Body of pancreas (tissue), 4 donors: ENCODE measurements around the gene CAV1. TPM values are rescaled to one million over a fixed set of nuclear protein-coding genes. Genes with fewer than 3 reads are reported as not detected.

Source experiments
- ATAC-seq: fragments of 150-250 bp; one replicate; pipeline ENCODE4 v1.9.1; 2016
- DNase-seq, 4 donors: peaks; one replicate each; pipeline ENCODE4 v3.0.0-alpha.2; 2019
- H3K27ac ChIP-seq, 4 donors: fragments of 200-600 bp; sonication (generic); 1 replicate in 3 of 4; 2 replicates in 1 of 4; pipeline versions ENCODE4 v1.5.1 to v1.6.1; 2016 to 2019; ENCODE audit warnings: mild to moderate bottlenecking in 1 of 4, mixed read lengths in 1 of 4, moderate library complexity in 1 of 4
- H3K27me3 ChIP-seq, 2 donors: fragments of 200-600 bp; sonication (generic); one replicate each; pipeline ENCODE4 v1.6.0; 2016; ENCODE audit warnings: mild to moderate bottlenecking in 1 of 2
- H3K36me3 ChIP-seq, 2 donors: fragments of 200-600 bp; sonication (generic); replicated peaks in 1 of 2; 2 replicates each; pipeline ENCODE4 v1.5.1; 2016; ENCODE audit warnings: low read depth in 2 of 2; ENCODE audit not compliant: insufficient read depth in 1 of 2
- H3K4me1 ChIP-seq: fragments of 200-600 bp; sonication (generic); one replicate; pipeline ENCODE4 v1.6.0; 2016
- H3K4me3 ChIP-seq, 2 donors: fragments of 200-600 bp; sonication (generic); 1 replicate in 1 of 2; 2 replicates in 1 of 2; pipeline ENCODE4 v1.5.1; 2016 to 2019
- H3K9me3 ChIP-seq, 3 donors: fragments of 200-600 bp; sonication (generic); 1 replicate in 2 of 3; 2 replicates in 1 of 3; pipeline ENCODE4 v1.5.1; 2016
- CTCF ChIP-seq, 7 experiments: fragments of 450-650 bp in 4 of 7; fragments of 200-600 bp in 3 of 7; sonication (generic) in 3 of 7; IDR thresholded peaks; one replicate each; pipeline ENCODE4 v1.5.1; 2016 to 2019; ENCODE audit warnings: antibody characterized with exemption in 7 of 7
- POLR2A ChIP-seq, 3 donors: fragments of 450-650 bp; IDR thresholded peaks; one replicate each; pipeline ENCODE4 v1.6.1; 2016; ENCODE audit warnings: antibody characterized with exemption in 3 of 3, mild to moderate bottlenecking in 2 of 3
- WGBS, 2 donors: methylation state at CpG; one replicate each; pipeline ENCODE4 v1.1.5; 2017; 5-methylcytosine and 5-hydroxymethylcytosine counted together
- intact Hi-C: fragments of 100-400 bp; cut with DNase I; formaldehyde crosslinking; loops from one replicate; pipeline ENCODE4 v1.15.1; 2023
- total RNA-seq, 2 donors: library from RNA; depleted of rRNA; stranded (reverse); fragments of >200 nt; gene quantifications; one replicate each; pipeline ENCODE4 v1.1.0, GENCODE V29; 2016

The CAV1 gene
- total RNA-seq, 2 donors from 2014 or later, result 28.5 to 32.6 TPM

DNA sequence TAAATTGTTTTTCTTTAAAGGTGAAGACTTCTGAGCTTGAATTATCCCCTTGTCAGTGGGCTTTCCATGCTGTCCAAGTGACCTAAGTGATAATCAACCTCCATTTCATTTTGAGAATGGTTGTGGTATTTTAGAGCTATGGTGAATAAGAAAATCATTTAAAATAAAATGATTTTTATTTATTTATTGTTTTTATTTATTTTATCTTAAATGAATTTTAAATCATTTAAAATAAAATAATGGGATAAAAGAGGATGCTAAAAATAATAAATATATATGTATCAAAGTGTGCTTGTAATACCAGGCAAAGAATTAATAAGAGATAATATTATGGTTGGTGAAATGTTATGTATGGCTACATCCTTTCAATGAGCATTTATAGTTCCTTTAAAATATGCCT lies 24.5 kb downstream of the CAV1 start:
- H3K27ac ChIP-seq, result no peak overlapping the region
- H3K4me1 ChIP-seq, result no peaks in the 10 kb centered on the region
- H3K27me3 ChIP-seq, result no peaks in the 10 kb centered on the region
- DNase-seq, result no peak
- H3K36me3 ChIP-seq, result no peaks in the 10 kb centered on the region
- H3K9me3 ChIP-seq, result no peaks in the 10 kb centered on the region
- intact Hi-C loops, result no loop called here
- H3K4me3 ChIP-seq, result no peak overlapping the region
- ATAC-seq, result no peak
- TF ChIP-seq POLR2A (IDR thresholded peaks at IDR 0.05) (no peak), CTCF (IDR thresholded peaks at IDR 0.05) (no peak)

DNA sequence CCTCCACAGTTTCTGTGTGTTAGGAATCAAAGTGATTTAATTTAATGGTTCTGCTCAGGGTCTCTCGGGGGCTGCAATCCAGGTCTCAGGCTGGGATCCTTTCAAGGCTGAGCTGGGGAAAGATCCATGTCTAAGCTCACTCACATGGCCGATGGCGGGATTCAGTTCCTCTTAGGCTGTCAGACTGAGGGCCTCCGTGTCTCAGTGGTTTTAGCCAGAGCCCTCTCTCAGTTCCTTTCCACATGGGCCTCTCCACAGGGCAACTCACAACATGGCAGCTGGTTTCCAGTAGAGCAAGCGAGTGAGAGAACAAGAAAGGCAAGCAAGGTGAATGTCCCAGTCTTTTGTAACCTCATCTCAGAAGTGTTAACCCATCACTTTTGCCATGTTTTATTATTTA lies 26.9 kb downstream of the CAV1 start:
- Histone ChIP-seq H3K36me3 (no peaks in the 10 kb centered on the region), H3K27me3 (no peaks in the 10 kb centered on the region), H3K4me1 (no peaks in the 10 kb centered on the region), H3K4me3 (no peak overlapping the region), H3K27ac (no peak overlapping the region), H3K9me3 (no peaks in the 10 kb centered on the region)
- intact Hi-C loops, result no loop called here
- ATAC-seq (no peak), DNase-seq (no peak)
- TF ChIP-seq CTCF (IDR thresholded peaks at IDR 0.05) (no peak), POLR2A (IDR thresholded peaks at IDR 0.05) (no peak)
- 72 to 80% methylated on average over 5 of the region's 5 CpGs for WGBS, 2 donors

DNA sequence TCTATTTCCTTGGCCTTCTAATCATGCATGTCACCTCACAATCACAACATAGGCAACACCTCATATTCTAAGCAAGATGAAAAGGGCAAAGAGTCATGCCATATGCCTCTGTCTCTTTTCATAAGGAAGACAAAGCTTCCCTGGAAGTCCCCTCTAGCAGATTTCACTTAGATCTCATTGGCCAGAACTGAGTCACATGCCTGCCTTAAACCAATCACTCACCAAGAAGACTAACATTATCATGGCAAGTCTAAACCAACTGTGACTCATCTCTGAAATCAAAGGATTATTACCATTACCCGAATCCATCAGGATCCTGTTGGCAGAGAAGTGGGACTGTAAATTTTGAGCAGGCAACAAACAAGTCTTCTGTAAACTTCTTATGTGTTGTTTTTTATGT lies 27.8 kb downstream of the CAV1 start:
- Histone ChIP-seq H3K27ac (no peak overlapping the region), H3K4me3 (no peak overlapping the region), H3K9me3 (no peaks in the 10 kb centered on the region), H3K36me3 (no peaks in the 10 kb centered on the region), H3K4me1 (no peaks in the 10 kb centered on the region), H3K27me3 (no peaks in the 10 kb centered on the region)
- intact Hi-C loops, result no loop called here
- ATAC-seq (no peak), DNase-seq (no peak)
- no peak for TF ChIP-seq POLR2A (IDR thresholded peaks at IDR 0.05)
- TF ChIP-seq CTCF (IDR thresholded peaks at IDR 0.05), result no peak
- 67 to 73% methylated on average over 1 of the region's 1 CpG for whole genome bisulfite sequencing, 2 donors

DNA sequence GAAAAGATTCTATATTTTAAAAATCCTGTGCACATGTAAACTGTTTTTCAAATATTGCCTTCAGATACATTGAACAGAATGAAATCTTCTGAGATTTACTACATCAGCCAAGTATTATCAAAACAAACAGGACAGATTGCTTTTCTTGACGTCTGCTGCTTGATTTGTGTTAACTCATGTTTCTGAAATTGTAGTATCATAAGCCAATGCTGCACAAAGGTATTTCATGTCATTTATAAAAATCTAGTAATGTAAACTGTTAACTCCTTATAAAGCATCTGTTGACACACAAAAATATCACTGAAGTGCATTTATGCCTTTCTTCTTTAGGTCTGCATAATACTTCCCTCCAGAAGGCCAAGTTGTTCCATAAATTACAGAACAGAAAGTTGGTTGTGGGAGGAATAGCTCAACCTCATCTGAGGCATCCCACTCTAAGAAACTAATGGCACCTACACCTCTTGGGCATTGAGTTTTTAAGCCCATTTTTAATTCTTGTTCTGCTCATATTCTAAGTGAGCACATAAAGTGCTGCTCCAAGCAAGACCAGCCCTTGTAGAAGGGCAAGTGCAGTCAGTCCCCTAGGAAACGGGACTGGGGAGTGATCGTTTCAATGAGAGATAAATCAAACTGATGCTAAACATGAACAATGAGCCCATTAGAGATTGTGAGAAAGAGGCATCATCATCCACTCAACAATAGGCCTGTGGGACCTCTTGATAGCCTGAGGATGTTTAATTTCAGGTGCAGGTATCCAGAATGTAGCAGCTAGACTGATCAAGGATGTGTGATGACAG lies 28.5 kb downstream of the CAV1 start:
- 65 to 69% methylated on average over 3 of the region's 3 CpGs for WGBS, 2 donors
- intact Hi-C loops, result no loop called here
- ATAC-seq (no peak), DNase-seq (no peak)
- TF ChIP-seq CTCF (IDR thresholded peaks at IDR 0.05), result no peak
- TF ChIP-seq POLR2A (IDR thresholded peaks at IDR 0.05), result no peak
- Histone ChIP-seq H3K4me3 (no peak overlapping the region), H3K27me3 (no peaks in the 10 kb centered on the region), H3K36me3 (no peaks in the 10 kb centered on the region), H3K4me1 (no peaks in the 10 kb centered on the region), H3K9me3 (no peaks in the 10 kb centered on the region), H3K27ac (no peak overlapping the region)

- H3K9me3 ChIP-seq, result no peaks in the 10 kb centered on the region
- H3K36me3 ChIP-seq, result no peaks in the 10 kb centered on the region
- intact Hi-C loops, result no loop called here
- H3K27me3 ChIP-seq, result no peaks in the 10 kb centered on the region
- TF ChIP-seq POLR2A (IDR thresholded peaks at IDR 0.05), result no peak
- TF ChIP-seq CTCF (IDR thresholded peaks at IDR 0.05), result no peak
- no peaks in the 10 kb centered on the region for H3K4me1 ChIP-seq
- DNase-seq, result peak in 2 of 4 donors; percentile 36 to 42
- H3K27ac ChIP-seq, result no peak overlapping the region
- ATAC-seq, result no peak
- H3K4me3 ChIP-seq, result no peak overlapping the region
Measured at GRCh38 chr7:116554436-116554835, 29.6 kb downstream of the CAV1 start.
